ENCODE results near the gene NSMF.

NSMF gene

GRCh38 chr9:137460363-137461315 is 1.5 kb upstream of the NSMF start:
- FAIRE-seq (no peak), DNase-seq (ENCODE audit: insufficient read length, low spot score) (no peak)
- TF ChIP-seq POU2F2 (IDR thresholded peaks at IDR 0.05; ENCODE audit: low read depth, low read length) (no peak), PAX5 (IDR thresholded peaks at IDR 0.05; ENCODE audit: insufficient read depth, low read length, severe bottlenecking) (no peak), POLR2A (IDR thresholded peaks at IDR 0.05; ENCODE audit: low read depth, low read length) (no peak), SPI1 (IDR thresholded peaks at IDR 0.05; ENCODE audit: low read depth, low read length) (no peak), POLR2AphosphoS5 (IDR thresholded peaks at IDR 0.05; ENCODE audit: low read depth, low read length) (no peak), TAF1 (IDR thresholded peaks at IDR 0.05; ENCODE audit: low read depth, low read length) (no peak)

- FAIRE-seq (no peak), DNase-seq (ENCODE audit: insufficient read length, low spot score) (no peak)
- TF ChIP-seq POLR2A (IDR thresholded peaks at IDR 0.05; ENCODE audit: low read depth, low read length) = no peak
- TF ChIP-seq TAF1 (IDR thresholded peaks at IDR 0.05; ENCODE audit: low read depth, low read length) = no peak
- TF ChIP-seq SPI1 (IDR thresholded peaks at IDR 0.05; ENCODE audit: low read depth, low read length) = no peak
- TF ChIP-seq PAX5 (IDR thresholded peaks at IDR 0.05; ENCODE audit: insufficient read depth, low read length, severe bottlenecking) = no peak
- TF ChIP-seq POLR2AphosphoS5 (IDR thresholded peaks at IDR 0.05; ENCODE audit: low read depth, low read length) = no peak
- no peak for TF ChIP-seq POU2F2 (IDR thresholded peaks at IDR 0.05; ENCODE audit: low read depth, low read length)
These were observed 648 bp upstream of the NSMF start for GRCh38 chr9:137459601-137460362.

- TF ChIP-seq PAX5 (IDR thresholded peaks at IDR 0.05; ENCODE audit: insufficient read depth, low read length, severe bottlenecking) (no peak), POLR2A (IDR thresholded peaks at IDR 0.05; ENCODE audit: low read depth, low read length) (no peak), TAF1 (IDR thresholded peaks at IDR 0.05; ENCODE audit: low read depth, low read length) (no peak), SPI1 (IDR thresholded peaks at IDR 0.05; ENCODE audit: low read depth, low read length) (no peak), POU2F2 (IDR thresholded peaks at IDR 0.05; ENCODE audit: low read depth, low read length) (no peak), POLR2AphosphoS5 (IDR thresholded peaks at IDR 0.05; ENCODE audit: low read depth, low read length) (no peak)
- FAIRE-seq = peak; percentile 60
- no peak for DNase-seq (ENCODE audit: insufficient read length, low spot score)
These were observed 661 bp downstream of the NSMF start for GRCh38 chr9:137458194-137459151.

- TF ChIP-seq POU2F2 (IDR thresholded peaks at IDR 0.05; ENCODE audit: low read depth, low read length) (no peak), TAF1 (IDR thresholded peaks at IDR 0.05; ENCODE audit: low read depth, low read length) (no peak), POLR2AphosphoS5 (IDR thresholded peaks at IDR 0.05; ENCODE audit: low read depth, low read length) (no peak), SPI1 (IDR thresholded peaks at IDR 0.05; ENCODE audit: low read depth, low read length) (no peak), PAX5 (IDR thresholded peaks at IDR 0.05; ENCODE audit: insufficient read depth, low read length, severe bottlenecking) (no peak), POLR2A (IDR thresholded peaks at IDR 0.05; ENCODE audit: low read depth, low read length) (no peak)
- FAIRE-seq (no peak), DNase-seq (ENCODE audit: insufficient read length, low spot score) (no peak)
These were observed 1.5 kb downstream of the NSMF start for GRCh38 chr9:137457406-137458193.

- no peak for TF ChIP-seq POU2F2 (IDR thresholded peaks at IDR 0.05; ENCODE audit: low read depth, low read length)
- no peak for TF ChIP-seq POLR2AphosphoS5 (IDR thresholded peaks at IDR 0.05; ENCODE audit: low read depth, low read length)
- no peak for TF ChIP-seq POLR2A (IDR thresholded peaks at IDR 0.05; ENCODE audit: low read depth, low read length)
- TF ChIP-seq SPI1 (IDR thresholded peaks at IDR 0.05; ENCODE audit: low read depth, low read length) = no peak
- TF ChIP-seq PAX5 (IDR thresholded peaks at IDR 0.05; ENCODE audit: insufficient read depth, low read length, severe bottlenecking) = no peak
- no peak for TF ChIP-seq TAF1 (IDR thresholded peaks at IDR 0.05; ENCODE audit: low read depth, low read length)
- no peak for DNase-seq (ENCODE audit: insufficient read length, low spot score)
- no peak for FAIRE-seq
These were observed 2.2 kb downstream of the NSMF start for GRCh38 chr9:137456864-137457405.

GRCh38 chr9:137456061-137456863 is 2.9 kb downstream of the NSMF start:
- DNase-seq (ENCODE audit: insufficient read length, low spot score) = no peak
- no peak for TF ChIP-seq TAF1 (IDR thresholded peaks at IDR 0.05; ENCODE audit: low read depth, low read length)
- TF ChIP-seq PAX5 (IDR thresholded peaks at IDR 0.05; ENCODE audit: insufficient read depth, low read length, severe bottlenecking) = no peak
- TF ChIP-seq POLR2AphosphoS5 (IDR thresholded peaks at IDR 0.05; ENCODE audit: low read depth, low read length) = no peak
- no peak for TF ChIP-seq POLR2A (IDR thresholded peaks at IDR 0.05; ENCODE audit: low read depth, low read length)
- TF ChIP-seq SPI1 (IDR thresholded peaks at IDR 0.05; ENCODE audit: low read depth, low read length) = no peak
- no peak for TF ChIP-seq POU2F2 (IDR thresholded peaks at IDR 0.05; ENCODE audit: low read depth, low read length)
- no peak for FAIRE-seq

GRCh38 chr9:137455359-137455991 is 3.7 kb downstream of the NSMF start:
- FAIRE-seq = no peak
- DNase-seq (ENCODE audit: insufficient read length, low spot score) = no peak
- no peak for TF ChIP-seq POLR2A (IDR thresholded peaks at IDR 0.05; ENCODE audit: low read depth, low read length)
- no peak for TF ChIP-seq POU2F2 (IDR thresholded peaks at IDR 0.05; ENCODE audit: low read depth, low read length)
- no peak for TF ChIP-seq PAX5 (IDR thresholded peaks at IDR 0.05; ENCODE audit: insufficient read depth, low read length, severe bottlenecking)
- TF ChIP-seq SPI1 (IDR thresholded peaks at IDR 0.05; ENCODE audit: low read depth, low read length) = no peak
- no peak for TF ChIP-seq POLR2AphosphoS5 (IDR thresholded peaks at IDR 0.05; ENCODE audit: low read depth, low read length)
- no peak for TF ChIP-seq TAF1 (IDR thresholded peaks at IDR 0.05; ENCODE audit: low read depth, low read length)

All from GM12891 (cell line).